Activated T-helper 1 cell treated with anti-CD3 and anti-CD28 coated beads, Interleukin-2, amount 50 U/mL, for 16 hours (primary cell): ENCODE results near the gene FBN3.
"Not testable (repeated sequence)": the region's sequence is repeated elsewhere in the genome, so short reads cannot be mapped to it uniquely, and the experiment has no call there.

Experiments
- DNase-seq, 2 donors: peaks; one replicate each; pipeline ENCODE4 v3.0.0-alpha.2; 2020; ENCODE audit warnings: low read depth in 1 of 2, low spot score in 1 of 2

The FBN3 gene

DNA sequence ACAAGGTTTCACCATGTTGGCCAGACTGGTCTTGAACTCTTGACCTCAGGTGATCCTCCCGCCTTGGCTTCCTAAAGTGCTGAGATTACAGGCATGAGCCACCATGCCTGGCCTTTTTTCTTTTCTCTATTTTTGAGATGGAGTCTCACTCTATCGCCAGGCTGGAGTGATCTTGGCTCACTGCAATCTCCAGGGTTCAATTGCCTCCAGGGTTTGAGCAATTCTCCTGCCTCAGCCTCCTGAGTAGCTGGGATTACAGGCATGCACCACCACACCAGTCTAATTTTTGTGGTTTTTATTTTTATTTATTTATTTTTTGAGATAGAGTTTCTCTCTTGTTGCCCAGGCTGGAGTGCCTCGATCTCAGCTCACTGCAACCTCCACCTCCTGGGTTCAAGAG lies 125.1 kb downstream of the FBN3 start:
- DNase-seq = not testable (repeated sequence)

DNA sequence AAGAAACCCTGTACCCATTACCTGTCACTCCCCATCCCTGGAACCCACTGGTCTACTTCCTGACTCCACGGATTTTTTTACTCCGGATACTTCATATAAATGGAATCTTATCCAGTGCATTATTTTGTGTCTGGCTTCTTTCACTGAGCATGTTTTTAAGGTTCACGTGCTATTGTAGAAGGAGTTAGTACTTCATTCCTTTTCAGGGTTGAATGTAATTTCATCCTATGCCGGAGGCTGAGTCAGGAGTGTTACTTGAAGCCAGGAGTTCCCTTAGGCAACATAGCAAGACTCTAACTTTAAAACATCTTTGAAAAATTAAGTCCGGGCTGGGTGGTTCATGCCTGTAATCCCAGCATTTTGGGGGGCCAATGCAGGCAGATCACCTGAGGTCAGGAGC lies 126.0 kb downstream of the FBN3 start:
- DNase-seq = no peak

DNA sequence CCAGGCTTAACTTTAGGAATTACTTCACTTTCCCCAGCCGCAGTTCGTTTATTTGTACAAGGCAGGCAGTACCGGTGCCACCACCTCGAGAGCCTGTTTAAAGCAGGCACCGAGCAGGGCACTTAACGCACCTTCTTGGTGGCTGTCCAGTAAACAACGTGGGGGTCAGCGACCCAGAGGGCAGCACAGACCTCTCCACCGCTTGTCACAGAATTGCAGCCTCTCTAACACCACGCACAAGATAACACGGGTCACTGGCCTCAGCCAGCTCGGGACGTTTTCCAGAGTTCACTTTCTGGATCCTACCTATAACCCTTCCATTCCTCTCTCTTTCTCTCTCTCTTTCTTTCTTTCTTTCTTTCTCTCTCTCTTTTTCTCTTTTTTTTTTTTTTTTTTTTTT lies 127.1 kb downstream of the FBN3 start:
- no peak for DNase-seq

DNA sequence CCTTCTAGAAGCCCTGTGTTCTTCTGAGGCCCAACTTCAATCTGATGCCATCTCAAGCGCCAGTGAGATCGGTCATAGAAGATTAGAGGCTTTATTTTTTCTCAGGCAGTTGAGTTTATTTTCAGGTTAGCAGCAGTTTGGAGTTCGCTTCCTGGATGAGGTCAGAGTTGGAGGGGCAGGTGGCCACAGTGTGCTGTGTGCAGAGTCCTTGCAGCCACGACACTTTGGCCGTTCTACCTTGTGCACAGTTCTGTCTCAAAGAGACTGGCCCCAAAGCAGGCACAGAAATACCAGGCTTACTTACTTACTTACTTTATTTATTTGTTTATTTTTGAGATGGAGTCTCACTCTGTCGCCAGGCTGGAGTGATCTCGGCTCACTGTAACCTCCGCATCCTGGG lies 128.0 kb downstream of the FBN3 start:
- DNase-seq = no peak

DNA sequence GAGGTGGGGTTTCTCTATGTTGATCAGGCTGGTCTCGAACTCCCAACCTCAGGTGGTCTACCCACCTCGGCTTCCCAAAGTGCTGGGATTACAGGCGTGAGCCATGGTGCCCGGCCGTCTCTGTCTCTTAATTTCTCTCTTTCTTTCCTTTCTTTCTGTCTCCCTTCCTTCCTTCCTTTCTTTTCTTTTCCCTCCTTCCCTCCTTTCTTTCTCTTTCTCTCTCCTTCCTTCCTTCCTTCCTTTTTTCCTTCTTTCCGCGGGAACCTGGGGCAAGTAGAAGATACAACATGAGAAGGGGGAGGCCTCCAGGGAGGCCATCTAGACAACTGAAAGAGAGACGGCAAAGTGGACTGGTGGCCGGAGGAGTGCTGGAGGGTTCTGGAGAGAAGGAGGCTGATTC lies 128.7 kb downstream of the FBN3 start:
- DNase-seq = no peak

DNA sequence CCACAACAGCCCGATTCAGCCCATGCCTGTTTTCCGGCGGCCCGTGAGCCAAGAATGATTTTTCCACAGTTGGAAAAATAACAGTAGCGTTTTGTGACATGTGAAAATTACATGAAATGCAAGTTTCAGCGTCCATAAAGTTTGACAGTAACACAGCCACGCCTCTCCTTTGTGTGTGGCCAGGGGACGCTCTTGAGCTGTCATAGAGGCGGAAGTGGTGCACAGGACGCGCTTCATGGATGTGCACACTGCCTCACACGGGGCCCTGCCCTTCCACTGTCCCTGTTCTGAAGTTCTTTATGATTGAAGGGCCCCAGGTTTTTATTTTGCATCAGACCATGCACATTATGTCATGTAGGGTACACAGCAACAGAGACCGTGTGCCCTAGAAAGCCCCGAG lies 131.6 kb downstream of the FBN3 start:
- no peak for DNase-seq
